Activated CD4-positive, CD25-positive, alpha-beta regulatory T cell treated with anti-CD3 and anti-CD28 coated beads, Interleukin-2, amount 50 U/mL, for 16 hours (primary cell): ENCODE results near the gene SELENOO.

ENCODE experiments used
- DNase-seq: peaks from one replicate; pipeline ENCODE4 v3.0.0-alpha.2; 2020; ENCODE audit warnings: low read depth, low spot score

The SELENOO gene

DNA sequence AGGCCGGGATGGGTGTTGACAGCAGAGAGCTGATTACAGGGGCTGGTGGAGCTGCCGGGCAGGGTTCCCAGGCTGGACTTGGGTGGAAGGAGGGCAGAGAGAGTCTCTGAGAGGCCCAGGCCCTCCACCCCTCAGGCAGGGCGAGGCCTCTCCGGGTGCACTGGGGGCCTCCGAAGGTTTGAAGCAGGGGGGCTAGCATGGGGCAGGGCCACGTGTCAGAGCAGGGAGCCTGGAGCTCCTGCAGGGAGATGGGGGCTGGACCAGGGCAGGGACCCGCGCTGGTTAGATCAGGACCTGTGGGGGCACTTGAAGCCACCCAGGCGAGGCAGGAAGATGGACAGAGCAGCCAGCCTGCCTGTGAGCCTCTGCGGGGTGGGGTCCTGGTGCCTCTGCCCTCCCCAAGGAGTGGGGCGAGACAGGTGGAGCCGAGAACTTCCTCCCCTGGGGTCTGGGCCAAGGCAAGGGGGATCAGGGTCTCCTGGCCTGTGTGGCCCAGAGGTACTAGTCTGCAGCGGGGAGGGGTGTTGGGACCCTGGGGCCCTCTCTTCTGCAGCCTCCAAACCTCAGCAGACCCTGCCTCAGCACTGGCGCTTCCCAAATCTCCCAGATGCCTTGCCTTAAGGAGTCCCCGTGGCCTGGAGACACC is 29.4 kb upstream of the SELENOO start:
- no peak for DNase-seq

DNA sequence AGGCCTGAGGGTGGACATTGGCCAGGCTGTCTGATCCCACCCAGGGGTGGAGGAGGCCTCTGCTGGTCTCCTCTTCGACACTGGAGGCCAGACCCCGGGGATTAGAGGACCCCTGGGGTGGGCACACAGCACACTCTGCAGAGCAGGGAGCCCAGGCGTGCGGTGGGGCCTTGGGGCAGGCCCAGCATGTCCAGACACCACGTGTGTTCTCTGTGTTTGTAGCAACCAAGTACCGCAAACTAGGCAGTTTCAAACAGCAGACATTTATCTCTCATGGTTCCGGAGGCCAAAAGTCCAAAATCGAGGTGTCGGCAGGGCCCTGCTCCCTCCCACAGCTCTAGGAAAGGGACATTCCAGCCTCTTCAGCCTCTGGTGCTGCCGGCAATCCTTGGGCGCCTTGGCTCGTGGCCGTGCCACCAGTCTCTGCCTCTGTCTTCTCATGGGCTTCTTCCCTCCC is 28.8 kb upstream of the SELENOO start:
- no peak for DNase-seq

DNA sequence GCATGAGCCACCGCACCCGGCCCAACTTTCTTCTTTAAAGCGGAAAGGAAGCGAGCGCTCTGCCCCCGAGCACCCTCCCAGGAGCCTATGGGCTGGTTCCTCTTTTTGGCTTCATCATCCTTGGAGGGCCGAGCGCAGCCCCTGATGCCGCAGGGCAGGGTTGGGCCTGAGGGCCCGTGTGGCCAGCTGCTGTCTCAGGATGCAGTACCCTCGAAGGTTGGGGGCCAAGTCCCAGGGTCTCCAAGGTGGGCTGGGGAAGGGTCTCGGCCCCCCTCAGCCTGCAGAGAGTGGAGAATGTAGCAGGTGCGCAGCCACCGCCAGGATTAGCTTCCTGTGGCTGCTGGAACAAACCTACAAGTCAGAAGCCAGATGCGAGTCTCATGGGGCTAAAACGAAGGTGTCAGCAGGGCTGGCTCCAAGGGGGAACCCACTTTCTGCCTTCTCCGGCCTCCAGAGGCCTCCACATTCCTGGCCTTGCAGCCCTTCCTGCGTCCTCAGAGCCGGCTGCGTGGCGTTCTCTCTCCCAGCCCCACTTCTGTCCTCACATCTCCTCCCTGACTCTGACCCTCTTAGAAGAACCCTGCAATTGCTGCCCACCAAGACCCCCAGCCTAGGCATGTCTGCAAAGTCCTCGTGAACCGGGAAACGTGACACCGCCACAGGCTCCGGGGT is 27.4 kb upstream of the SELENOO start:
- no peak for DNase-seq

GRCh38 chr22:50173983-50174355 is 26.8 kb upstream of the SELENOO start:
- no peak for DNase-seq

DNA sequence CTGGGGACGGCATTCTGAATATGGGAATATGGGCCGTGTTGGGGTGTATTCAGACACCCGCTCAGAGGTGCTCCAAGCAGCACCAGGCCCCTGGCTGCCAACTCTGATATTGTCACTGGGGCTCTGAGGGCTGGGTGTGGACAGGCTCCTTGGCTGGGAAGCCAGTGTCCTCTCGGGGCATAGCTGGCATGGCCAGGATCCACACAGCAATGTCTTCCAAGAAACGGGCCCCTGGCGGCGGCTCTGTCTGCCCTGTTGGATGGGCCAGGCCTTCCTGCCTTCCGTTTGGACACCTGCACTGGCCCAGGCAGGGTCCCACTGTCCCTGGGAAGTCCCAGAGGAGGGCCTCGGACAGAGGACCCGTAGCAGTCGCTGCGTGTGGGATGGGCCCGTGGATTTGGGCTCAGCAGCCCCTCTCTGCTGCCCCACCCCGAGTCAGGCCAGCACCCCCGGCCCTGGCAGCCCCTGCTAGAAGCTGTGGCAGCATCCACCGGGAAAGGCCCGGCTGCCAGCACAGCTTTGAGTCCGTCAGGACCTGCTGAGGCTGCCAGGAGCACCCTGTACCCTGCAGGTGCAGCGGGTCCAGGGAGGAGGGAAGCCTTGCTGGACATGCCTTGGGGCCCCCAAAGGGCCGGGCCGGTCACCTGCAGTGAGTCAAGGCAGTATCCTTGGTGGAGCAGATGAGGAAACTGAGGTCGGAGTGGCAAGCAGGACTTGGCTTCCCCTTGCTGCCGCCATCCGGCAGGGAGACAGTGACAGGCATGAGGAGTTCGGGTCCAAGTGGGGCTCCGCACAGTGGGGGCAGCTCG is 26.2 kb upstream of the SELENOO start:
- no peak for DNase-seq

DNA sequence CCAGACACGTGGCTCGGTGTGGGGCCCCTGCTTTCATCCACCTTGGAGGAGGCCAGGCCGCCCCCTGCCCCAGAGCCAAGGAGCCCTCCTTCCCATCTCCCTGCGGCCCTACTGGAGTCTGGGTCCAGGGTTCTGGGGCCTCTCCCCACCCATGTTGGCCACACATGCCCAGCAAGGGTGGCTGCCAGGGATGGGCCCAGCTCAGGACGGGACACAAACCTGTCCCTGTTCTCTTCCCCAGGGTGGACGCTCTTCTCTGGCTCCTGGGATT is 25.7 kb upstream of the SELENOO start:
- DNase-seq, result no peak

- DNase-seq, result no peak
Measured at GRCh38 chr22:50175921-50176849, 24.6 kb upstream of the SELENOO start.

- no peak for DNase-seq
Measured at GRCh38 chr22:50176850-50177536, 23.8 kb upstream of the SELENOO start.

GRCh38 chr22:50177537-50178470 is 23.0 kb upstream of the SELENOO start:
- DNase-seq, result no peak

GRCh38 chr22:50178471-50178864 is 22.3 kb upstream of the SELENOO start:
- no peak for DNase-seq

GRCh38 chr22:50178871-50179869 is 21.6 kb upstream of the SELENOO start:
- DNase-seq, result no peak

- DNase-seq, result no peak
Measured at GRCh38 chr22:50179937-50180726, 20.7 kb upstream of the SELENOO start.

GRCh38 chr22:50180727-50181521 is 19.9 kb upstream of the SELENOO start:
- DNase-seq, result no peak

DNA sequence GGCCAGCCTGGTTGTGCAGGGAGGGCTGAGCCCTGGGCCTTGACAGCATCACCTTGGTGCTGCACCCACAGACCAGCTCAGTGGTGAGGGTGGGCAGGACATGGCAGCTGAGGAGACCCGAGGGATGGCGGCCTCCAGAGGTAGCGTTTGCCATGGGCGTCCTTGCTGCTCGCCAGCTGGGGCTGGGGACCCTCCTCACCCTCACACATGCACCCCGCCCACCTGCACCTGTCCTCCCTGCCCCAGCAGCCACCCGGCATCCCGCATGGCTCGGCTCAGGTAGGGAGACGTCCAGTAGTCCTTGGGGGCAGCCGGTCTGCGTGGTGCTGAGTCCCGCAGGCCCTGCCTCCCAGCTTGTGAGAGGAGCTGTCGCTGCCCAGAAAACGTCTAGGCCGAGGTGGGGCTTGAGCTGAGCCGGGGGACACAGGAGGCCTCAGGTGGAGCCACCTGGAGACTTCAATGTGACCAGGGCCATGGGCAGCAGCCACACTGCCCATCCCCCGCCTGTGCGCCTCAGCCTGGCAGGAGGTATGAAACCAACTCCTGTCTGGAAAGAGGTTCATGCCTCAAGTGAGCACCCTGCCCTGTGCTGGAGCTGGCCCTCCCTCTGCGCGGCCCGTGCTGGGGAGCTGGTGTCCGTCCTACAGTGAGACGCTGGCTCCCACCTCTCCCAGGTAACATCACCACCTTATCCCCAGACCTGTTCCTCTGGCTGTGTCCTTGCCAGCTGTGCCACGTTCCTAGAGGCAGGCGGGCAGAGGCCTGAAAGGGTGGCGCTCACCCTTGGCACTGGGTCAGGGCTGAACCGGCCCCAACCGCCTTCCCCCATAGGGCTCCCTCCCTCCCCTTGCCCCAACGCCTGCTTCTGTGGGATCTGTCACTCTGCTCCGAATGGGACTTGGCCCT is 18.4 kb upstream of the SELENOO start:
- no peak for DNase-seq

DNA sequence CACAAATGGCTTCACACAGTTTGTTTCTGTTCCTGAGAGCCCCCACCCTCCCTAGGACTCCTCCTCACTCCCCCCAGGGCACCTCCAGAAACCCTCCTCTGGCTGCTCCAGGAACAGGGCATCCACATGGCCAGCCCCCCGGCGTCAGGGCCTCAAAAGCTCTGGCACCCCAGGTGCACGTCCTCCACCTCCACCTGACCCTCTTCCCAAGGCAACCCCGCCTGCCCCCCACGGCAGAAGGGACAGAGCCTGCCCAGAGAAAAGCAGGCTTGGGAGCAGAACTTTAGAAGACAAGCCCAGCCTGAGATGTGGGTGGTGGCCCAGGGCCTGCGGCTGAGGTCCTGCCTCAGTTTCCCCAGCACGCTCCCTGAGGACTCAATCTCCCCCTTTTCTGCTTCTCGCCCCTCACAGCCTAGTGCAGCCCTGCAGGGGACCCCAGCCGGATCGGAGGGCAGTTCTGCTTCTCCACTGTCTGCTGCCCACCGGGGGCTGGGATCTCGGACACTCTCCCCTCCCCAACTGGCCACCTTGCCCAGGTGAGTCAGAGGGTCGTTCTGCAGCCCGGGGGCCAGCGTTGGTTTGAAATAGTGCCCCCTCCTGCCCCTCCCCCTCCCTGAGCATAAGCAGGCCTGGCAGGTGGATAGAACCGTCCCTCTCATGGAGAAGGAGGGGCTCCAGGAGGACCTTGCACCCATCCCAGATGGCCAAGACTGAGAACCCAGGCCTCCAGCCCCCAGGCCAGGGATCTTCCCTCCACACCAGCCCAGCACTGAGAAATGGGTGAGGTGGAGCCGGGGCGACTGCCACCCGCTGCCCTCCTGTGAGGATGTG is 17.5 kb upstream of the SELENOO start:
- no peak for DNase-seq
